SK-N-SH treated with all-trans-retinoic acid at 6 μM for 48 hours (cell line): Measurements from ENCODE around the gene ARSB.
A peak's percentile ranks its signal among the peaks of the same experiment; 100 is the strongest.

Source experiments
- ATAC-seq: fragments of 200-7000 bp; cut with Tn5 transposase; 3 replicates; pipeline ENCODE4 v1.9.1; 2020; ENCODE audit warnings: mild to moderate bottlenecking, moderate library complexity
- ARNTL ChIP-seq: fragments of 450-650 bp; formaldehyde crosslinking; IDR thresholded peaks from 2 replicates; pipeline ENCODE4 v1.5.0; 2020; ENCODE audit warnings: low read depth, mild to moderate bottlenecking, moderate library complexity, borderline replicate concordance
- CSDC2 ChIP-seq: fragments of 250-450 bp; sonication (Bioruptor Pico); IDR thresholded peaks from 2 replicates; pipeline ENCODE4 v1.5.0; 2020; ENCODE audit warnings: mild to moderate bottlenecking, moderate library complexity
- CSRNP3 ChIP-seq: fragments of 250-450 bp; sonication (Bioruptor Pico); IDR thresholded peaks from 2 replicates; pipeline ENCODE4 v1.5.1; 2021; ENCODE audit warnings: mild to moderate bottlenecking, moderate library complexity
- GLIS3 ChIP-seq: fragments of 250-450 bp; sonication (Bioruptor Pico); IDR thresholded peaks from 2 replicates; pipeline ENCODE4 v1.5.0; 2020; ENCODE audit warnings: mild to moderate bottlenecking, moderate library complexity
- ISL1 ChIP-seq: fragments of 250-450 bp; sonication (Bioruptor Pico); IDR thresholded peaks from 2 replicates; pipeline ENCODE4 v2.1.2; 2022; ENCODE audit warnings: mild to moderate bottlenecking, moderate library complexity
- OSR1 ChIP-seq: fragments of 250-450 bp; sonication (Bioruptor Pico); IDR thresholded peaks from 2 replicates; pipeline ENCODE4 v1.8.0; 2022; ENCODE audit warnings: moderate library complexity, mild to moderate bottlenecking, inconsistent platforms
- PPARA ChIP-seq: fragments of 250-450 bp; sonication (Bioruptor Pico); IDR thresholded peaks from 2 replicates; pipeline ENCODE4 v1.5.0; 2020; ENCODE audit warnings: mild to moderate bottlenecking, borderline replicate concordance
- SNAI2 ChIP-seq: fragments of 250-450 bp; sonication (Bioruptor Pico); IDR thresholded peaks from 2 replicates; pipeline ENCODE4 v1.5.0; 2020; ENCODE audit warnings: mild to moderate bottlenecking, moderate library complexity
- TCF4 ChIP-seq: fragments of 250-450 bp; sonication (Bioruptor Pico); IDR thresholded peaks from 2 replicates; pipeline ENCODE4 v1.8.0; 2021; ENCODE audit warnings: mild to moderate bottlenecking, moderate library complexity, borderline replicate concordance
- TOX ChIP-seq: fragments of 250-450 bp; sonication (Bioruptor Pico); IDR thresholded peaks from 2 replicates; pipeline ENCODE4 v1.8.0; 2021; ENCODE audit warnings: mild to moderate bottlenecking, moderate library complexity, borderline replicate concordance
- ZC3H10 ChIP-seq: fragments of 250-450 bp; sonication (Bioruptor Pico); IDR thresholded peaks from 2 replicates; pipeline ENCODE4 v1.5.1; 2021; ENCODE audit warnings: mild to moderate bottlenecking, moderate library complexity
- ZFP30 ChIP-seq: fragments of 450-650 bp; formaldehyde crosslinking; IDR thresholded peaks from 2 replicates; pipeline ENCODE4 v1.5.0; 2022; ENCODE audit warnings: mild to moderate bottlenecking, moderate library complexity
- ZNF565 ChIP-seq: fragments of 450-650 bp; formaldehyde crosslinking; conservative IDR thresholded peaks from 2 replicates; pipeline ENCODE4 v1.5.0; 2020; ENCODE audit warnings: low read depth, mild to moderate bottlenecking, moderate library complexity
- ZNF8 ChIP-seq: fragments of 450-650 bp; formaldehyde crosslinking; IDR thresholded peaks from 2 replicates; pipeline ENCODE4 v1.5.0; 2020; ENCODE audit warnings: mild to moderate bottlenecking, moderate library complexity
- TF ChIP-seq, protein P1 (sequence below): fragments of 250-450 bp; sonication (Bioruptor Pico); IDR thresholded peaks from 2 replicates; pipeline ENCODE4 v1.8.0; 2021; ENCODE audit warnings: low read depth, mild to moderate bottlenecking, moderate library complexity, borderline replicate concordance
- TF ChIP-seq, protein P2 (sequence below): fragments of 250-450 bp; sonication (Bioruptor Pico); IDR thresholded peaks from 2 replicates; pipeline ENCODE4 v1.5.1; 2020; ENCODE audit warnings: low read depth, mild to moderate bottlenecking, moderate library complexity
- TF ChIP-seq, protein P3 (sequence below): fragments of 250-450 bp; sonication (Bioruptor Pico); IDR thresholded peaks from 2 replicates; pipeline ENCODE4 v1.8.0; 2020; ENCODE audit warnings: mild to moderate bottlenecking, moderate library complexity, borderline replicate concordance

The ARSB gene

DNA sequence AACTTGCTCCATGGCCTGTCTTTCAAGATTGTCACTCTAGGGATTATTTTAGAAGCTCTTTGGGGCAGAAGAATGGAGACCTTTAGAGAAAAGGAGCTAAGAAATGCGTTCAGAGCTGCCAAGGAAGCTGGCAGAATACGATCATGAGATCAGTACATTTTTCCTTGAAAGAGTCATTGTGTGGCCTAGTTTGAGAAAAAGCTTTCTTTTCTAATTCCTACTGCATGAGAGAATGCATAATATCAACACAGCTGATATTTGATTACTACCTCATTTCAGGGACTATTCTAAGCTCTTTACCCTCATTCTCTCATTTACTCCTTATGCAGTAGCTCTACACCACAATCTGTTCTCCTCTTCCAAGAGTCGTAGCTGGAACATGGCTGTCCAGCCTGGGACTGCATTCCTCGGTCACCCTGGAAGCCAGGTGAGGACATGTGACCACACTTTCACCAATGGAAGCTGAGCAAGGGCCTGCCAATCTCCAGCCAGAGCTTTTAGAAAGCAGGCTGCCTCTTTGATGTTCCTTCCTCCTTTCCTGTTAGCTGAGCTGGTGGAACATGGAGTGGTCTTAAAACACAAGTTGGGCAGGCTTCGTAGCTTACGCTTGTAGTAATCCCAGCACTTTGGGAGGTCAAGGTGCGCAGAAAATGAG is 237.3 kb downstream of the ARSB start:
- peak; percentile 81 for ATAC-seq
- TF ChIP-seq PPARA (no peak), GLIS3 (CRISPR knock-in tag) (no peak), CSRNP3 (CRISPR knock-in tag) (no peak), ISL1 (CRISPR knock-in tag) (peak; percentile 52), SNAI2 (CRISPR knock-in tag) (no peak), CSDC2 (CRISPR knock-in tag) (no peak; the same call in 1 of the 2 replicates), ZNF8 (CRISPR knock-in tag) (no peak), ARNTL (CRISPR knock-in tag) (no peak), ZNF565 (CRISPR knock-in tag) (no peak)
- TF ChIP-seq, protein P1, sequence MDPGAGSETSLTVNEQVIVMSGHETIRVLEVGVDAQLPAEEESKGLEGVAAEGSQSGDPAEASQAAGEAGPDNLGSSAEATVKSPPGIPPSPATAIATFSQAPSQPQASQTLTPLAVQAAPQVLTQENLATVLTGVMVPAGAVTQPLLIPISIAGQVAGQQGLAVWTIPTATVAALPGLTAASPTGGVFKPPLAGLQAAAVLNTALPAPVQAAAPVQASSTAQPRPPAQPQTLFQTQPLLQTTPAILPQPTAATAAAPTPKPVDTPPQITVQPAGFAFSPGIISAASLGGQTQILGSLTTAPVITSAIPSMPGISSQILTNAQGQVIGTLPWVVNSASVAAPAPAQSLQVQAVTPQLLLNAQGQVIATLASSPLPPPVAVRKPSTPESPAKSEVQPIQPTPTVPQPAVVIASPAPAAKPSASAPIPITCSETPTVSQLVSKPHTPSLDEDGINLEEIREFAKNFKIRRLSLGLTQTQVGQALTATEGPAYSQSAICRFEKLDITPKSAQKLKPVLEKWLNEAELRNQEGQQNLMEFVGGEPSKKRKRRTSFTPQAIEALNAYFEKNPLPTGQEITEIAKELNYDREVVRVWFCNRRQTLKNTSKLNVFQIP: no peak
- TF ChIP-seq, protein P2, sequence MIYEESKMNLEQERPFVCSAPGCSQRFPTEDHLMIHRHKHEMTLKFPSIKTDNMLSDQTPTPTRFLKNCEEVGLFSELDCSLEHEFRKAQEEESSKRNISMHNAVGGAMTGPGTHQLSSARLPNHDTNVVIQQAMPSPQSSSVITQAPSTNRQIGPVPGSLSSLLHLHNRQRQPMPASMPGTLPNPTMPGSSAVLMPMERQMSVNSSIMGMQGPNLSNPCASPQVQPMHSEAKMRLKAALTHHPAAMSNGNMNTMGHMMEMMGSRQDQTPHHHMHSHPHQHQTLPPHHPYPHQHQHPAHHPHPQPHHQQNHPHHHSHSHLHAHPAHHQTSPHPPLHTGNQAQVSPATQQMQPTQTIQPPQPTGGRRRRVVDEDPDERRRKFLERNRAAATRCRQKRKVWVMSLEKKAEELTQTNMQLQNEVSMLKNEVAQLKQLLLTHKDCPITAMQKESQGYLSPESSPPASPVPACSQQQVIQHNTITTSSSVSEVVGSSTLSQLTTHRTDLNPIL (CRISPR knock-in tag): peak; percentile 62; the same call in 1 of the 2 replicates
- TF ChIP-seq, protein P3, sequence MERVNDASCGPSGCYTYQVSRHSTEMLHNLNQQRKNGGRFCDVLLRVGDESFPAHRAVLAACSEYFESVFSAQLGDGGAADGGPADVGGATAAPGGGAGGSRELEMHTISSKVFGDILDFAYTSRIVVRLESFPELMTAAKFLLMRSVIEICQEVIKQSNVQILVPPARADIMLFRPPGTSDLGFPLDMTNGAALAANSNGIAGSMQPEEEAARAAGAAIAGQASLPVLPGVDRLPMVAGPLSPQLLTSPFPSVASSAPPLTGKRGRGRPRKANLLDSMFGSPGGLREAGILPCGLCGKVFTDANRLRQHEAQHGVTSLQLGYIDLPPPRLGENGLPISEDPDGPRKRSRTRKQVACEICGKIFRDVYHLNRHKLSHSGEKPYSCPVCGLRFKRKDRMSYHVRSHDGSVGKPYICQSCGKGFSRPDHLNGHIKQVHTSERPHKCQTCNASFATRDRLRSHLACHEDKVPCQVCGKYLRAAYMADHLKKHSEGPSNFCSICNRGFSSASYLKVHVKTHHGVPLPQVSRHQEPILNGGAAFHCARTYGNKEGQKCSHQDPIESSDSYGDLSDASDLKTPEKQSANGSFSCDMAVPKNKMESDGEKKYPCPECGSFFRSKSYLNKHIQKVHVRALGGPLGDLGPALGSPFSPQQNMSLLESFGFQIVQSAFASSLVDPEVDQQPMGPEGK (CRISPR knock-in tag): no peak

DNA sequence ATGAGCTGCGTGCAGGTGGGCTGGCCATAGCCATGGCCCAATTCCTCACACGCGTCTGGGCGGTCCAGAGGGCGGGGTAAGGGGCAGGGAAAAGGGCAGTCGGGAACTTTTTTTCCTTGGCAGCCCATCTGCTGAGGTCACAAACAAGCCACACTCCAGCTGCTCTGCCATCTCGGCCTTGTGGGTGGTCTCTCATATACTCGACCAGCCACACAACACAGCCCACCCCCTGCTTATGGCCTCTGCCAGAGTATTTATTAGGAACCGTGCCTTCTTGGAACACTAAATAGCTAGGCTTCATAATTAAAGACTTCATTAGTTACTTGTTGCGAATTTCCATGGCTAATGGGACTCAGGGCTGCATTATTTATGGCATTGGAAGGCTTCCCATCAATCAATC is 238.1 kb downstream of the ARSB start:
- ATAC-seq: no peak
- TF ChIP-seq CSRNP3 (CRISPR knock-in tag) (no peak), TCF4 (CRISPR knock-in tag) (no peak), ZFP30 (no peak), ZC3H10 (CRISPR knock-in tag) (no peak), TOX (CRISPR knock-in tag) (no peak), ISL1 (CRISPR knock-in tag) (no peak), SNAI2 (CRISPR knock-in tag) (no peak), OSR1 (CRISPR knock-in tag) (no peak), ZNF565 (CRISPR knock-in tag) (no peak), ZNF8 (CRISPR knock-in tag) (no peak)
- TF ChIP-seq, protein P2 (CRISPR knock-in tag): no peak
- TF ChIP-seq, protein P1: no peak
